ENCODE data around the gene TTC6.

GRCh38 chr14:37603688-37604251 lies 8.3 kb downstream of the TTC6 start:
- TF ChIP-seq POLR2AphosphoS5 (IDR thresholded peaks at IDR 0.05; ENCODE audit: low read depth, low read length) (no peak), POLR2A (IDR thresholded peaks at IDR 0.05; ENCODE audit: low read depth, low read length) (no peak), TAF1 (IDR thresholded peaks at IDR 0.05; ENCODE audit: borderline replicate concordance, low read depth, low read length) (no peak)

Measured in GM12892 (cell line).